K562 (cell line): Measurements from ENCODE around the gene RXRA.

Experiments
- BMI1 ChIP-seq: fragments of 150-350 bp; IDR thresholded peaks from 2 replicates; pipeline ENCODE4 v1.6.1; 2014; ENCODE audit warnings: low read length
- CTCF ChIP-seq, 3 experiments: IDR thresholded peaks in 2 of 3; conservative IDR thresholded peaks in 1 of 3; 2 replicates each; pipeline ENCODE4 v1.5.1; 2011 to 2012; ENCODE audit warnings: low read length in 3 of 3, mild to moderate bottlenecking in 3 of 3, control low read depth in 2 of 3, improper control_type of control experiment in 1 of 3, inconsistent platforms in 1 of 3, low read depth in 1 of 3, mixed read lengths in 1 of 3, moderate library complexity in 1 of 3; ENCODE audit not compliant: insufficient read depth in 2 of 3
- GTF2F1 ChIP-seq: IDR thresholded peaks from 2 replicates; pipeline ENCODE4 v1.6.1; 2011; ENCODE audit warnings: low read depth, low read length, improper control_type of control experiment
- HMBOX1 ChIP-seq: sonication (generic); IDR thresholded peaks from 2 replicates; pipeline ENCODE4 v1.6.1; 2016
- MAZ ChIP-seq, 2 experiments: fragments of 450-650 bp in 1 of 2; sonication (generic) in 1 of 2; formaldehyde crosslinking; IDR thresholded peaks in 1 of 2; conservative IDR thresholded peaks in 1 of 2; 2 replicates each; pipeline versions ENCODE4 v1.4.0 to v1.5.0; 2020; ENCODE audit warnings: mild to moderate bottlenecking in 1 of 2, missing genetic modification reagents in 1 of 2
- NFYB ChIP-seq: IDR thresholded peaks from 2 replicates; pipeline ENCODE4 v1.6.1; 2011; ENCODE audit warnings: mild to moderate bottlenecking, moderate library complexity; ENCODE audit not compliant: insufficient read length; ENCODE audit errors: extremely low read depth

GRCh38 chr9:134324359-134325095 is 1.7 kb upstream of the RXRA start:
- TF ChIP-seq HMBOX1 (no peak), CTCF (IDR thresholded peaks at IDR 0.05 in 2 of 3, conservative IDR thresholded peaks at IDR 0.05 in 1 of 3; ENCODE audit: insufficient read depth in 2 of 3, low read depth in 1 of 3, low read length in 3 of 3) (no peak), NFYB (no peak), BMI1 (no peak), MAZ (CRISPR knock-in tag; conservative IDR thresholded peaks at IDR 0.05 in 1 of 2, IDR thresholded peaks at IDR 0.05 in 1 of 2) (no peak), GTF2F1 (no peak)
